K562 (cell line): ENCODE data around the gene IKZF4. TPM values are rescaled to one million over a fixed set of nuclear protein-coding genes. Genes with fewer than 3 reads are reported as not detected.

ENCODE experiments used
- ATAC-seq: fragments of 200-7000 bp; cut with Tn5 transposase; 3 replicates; pipeline ENCODE4 v1.9.1; 2020; ENCODE audit warnings: moderate library complexity
- BruUV-seq: library from RNA; stranded (reverse); fragments of 400-500 nt; replicated peaks from 2 replicates; lab custom pipeline; 2021; lab: Mats Ljungman, UMichigan
- CTCF ChIA-PET: fragments of 300-600 bp; formaldehyde crosslinking; extraction: SDS; loops from one replicate; lab custom pipeline; 2021; ENCODE audit warnings: low intra/inter-chr PET ratio; lab: Yijun Ruan, JAX
- POLR2A ChIA-PET: fragments of 300-600, 350-650 bp; sonication (Branson Sonifier 250); formaldehyde crosslinking; extraction: SDS; loops from one replicate; lab custom pipeline; 2021; ENCODE audit warnings: antibody characterized with exemption, inconsistent platforms; lab: Yijun Ruan, JAX
- DNase-seq, 4 experiments: peaks; one replicate each; pipeline versions ENCODE4 v3.0.0 to v3.0.0-alpha.2; 2011 to 2018; ENCODE audit warnings: low spot score in 3 of 4, mixed read lengths in 3 of 4; ENCODE audit errors: extremely low read depth in 1 of 4
- FAIRE-seq: peaks from 2 replicates; lab custom pipeline; 2011; peaks lifted over from hg19 to GRCh38; lab: Jason Lieb, UNC
- H2AFZ ChIP-seq: 2 replicates; pipeline ENCODE4 v1.6.0; 2011; ENCODE audit warnings: low read depth, low read length, control low read depth, inconsistent platforms
- H3K27ac ChIP-seq: fragments of 200-600 bp; 3 replicates; pipeline ENCODE4 v1.8.0; 2011; ENCODE audit warnings: low read depth, mild to moderate bottlenecking, control low read depth, inconsistent platforms, low read length, moderate library complexity, mixed read lengths; ENCODE audit errors: extremely low read depth
- H3K27me3 ChIP-seq, 2 experiments: fragments of 300-600 bp in 1 of 2; 2 replicates in 1 of 2; 3 replicates in 1 of 2; pipeline versions ENCODE4 v1.6.0 to v1.8.0; 2011; ENCODE audit warnings: inconsistent platforms in 2 of 2, low read length in 2 of 2, mild to moderate bottlenecking in 1 of 2, mixed read lengths in 1 of 2, moderate library complexity in 1 of 2; ENCODE audit not compliant: control insufficient read depth in 2 of 2, insufficient read depth in 2 of 2
- H3K36me3 ChIP-seq: fragments of 300-600 bp; 3 replicates; pipeline ENCODE4 v1.8.0; 2011; ENCODE audit warnings: mild to moderate bottlenecking, low read length, inconsistent platforms; ENCODE audit not compliant: control insufficient read depth, insufficient read depth
- H3K4me1 ChIP-seq, 2 experiments: fragments of 200-600 bp in 1 of 2; replicated peaks in 1 of 2; 2 replicates in 1 of 2; 3 replicates in 1 of 2; pipeline versions ENCODE4 v1.5.1 to v1.8.0; 2011; ENCODE audit warnings: inconsistent platforms in 2 of 2, low read length in 2 of 2, mild to moderate bottlenecking in 1 of 2, mixed read lengths in 1 of 2, moderate library complexity in 1 of 2; ENCODE audit not compliant: control insufficient read depth in 2 of 2, insufficient read depth in 2 of 2
- H3K4me2 ChIP-seq: 2 replicates; pipeline ENCODE4 v1.6.1; 2011; ENCODE audit warnings: low read length, control low read depth, inconsistent platforms, mixed read lengths; ENCODE audit not compliant: insufficient read depth
- H3K4me3 ChIP-seq: fragments of 200-600 bp; sonication (generic), shearing (Covaris generic); 2 replicates; pipeline ENCODE4 v1.5.1; 2016; ENCODE audit warnings: control low read depth, inconsistent platforms
- H3K79me2 ChIP-seq: fragments of 200-600 bp; 3 replicates; pipeline ENCODE4 v1.8.0; 2011; ENCODE audit warnings: low read length, inconsistent platforms; ENCODE audit not compliant: control insufficient read depth, insufficient read depth
- H3K9ac ChIP-seq, 2 experiments: 2 replicates each; pipeline versions ENCODE4 v1.6.0 to v1.6.1; 2011; ENCODE audit warnings: low read depth in 2 of 2, low read length in 2 of 2, control low read depth in 1 of 2, inconsistent platforms in 1 of 2, mild to moderate bottlenecking in 1 of 2, mixed read lengths in 1 of 2; ENCODE audit not compliant: insufficient read depth in 1 of 2
- H3K9me1 ChIP-seq: one replicate; pipeline ENCODE4 v1.6.0; 2011; ENCODE audit warnings: inconsistent platforms, mild to moderate bottlenecking, low read length, moderate library complexity; ENCODE audit not compliant: control insufficient read depth, insufficient read depth
- H3K9me3 ChIP-seq: replicated peaks from 2 replicates; pipeline ENCODE4 v1.5.1; 2011; ENCODE audit warnings: low read depth, low read length, inconsistent platforms; ENCODE audit not compliant: control insufficient read depth, insufficient read depth
- H4K20me1 ChIP-seq: replicated peaks from 2 replicates; pipeline ENCODE4 v1.6.1; 2011; ENCODE audit warnings: low read length, inconsistent platforms, mixed read lengths; ENCODE audit not compliant: control insufficient read depth, insufficient read depth
- CCNT2 ChIP-seq: IDR thresholded peaks from 2 replicates; pipeline ENCODE4 v1.6.1; 2011; ENCODE audit warnings: borderline replicate concordance, low read depth, mild to moderate bottlenecking, moderate library complexity, mixed read lengths, low read length; ENCODE audit not compliant: insufficient read length; ENCODE audit errors: extremely low read depth
- ESRRB ChIP-seq: fragments of 250-450 bp; sonication (Bioruptor Pico); IDR thresholded peaks from 2 replicates; pipeline ENCODE4 v1.5.0; 2020; ENCODE audit warnings: mild to moderate bottlenecking, moderate library complexity, borderline replicate concordance
- GTF2B ChIP-seq: IDR thresholded peaks from 2 replicates; pipeline ENCODE4 v1.6.1; 2011; ENCODE audit not compliant: insufficient read length; ENCODE audit errors: extremely low read depth
- KDM1A ChIP-seq, 2 experiments: fragments of 450-650 bp; IDR thresholded peaks; 2 replicates each; pipeline ENCODE4 v1.6.1; 2016; ENCODE audit warnings: mild to moderate bottlenecking in 2 of 2
- LARP7 ChIP-seq: fragments of 450-650 bp; IDR thresholded peaks from 2 replicates; pipeline ENCODE4 v1.6.1; 2016
- LCOR ChIP-seq: sonication (generic); formaldehyde crosslinking; IDR thresholded peaks from 2 replicates; pipeline ENCODE4 v1.8.0; 2022; ENCODE audit warnings: mild to moderate bottlenecking, missing genetic modification reagents
- LEF1 ChIP-seq: fragments of 450-650 bp; IDR thresholded peaks from 2 replicates; pipeline ENCODE4 v1.6.1; 2016; ENCODE audit warnings: mild to moderate bottlenecking
- SAFB2 ChIP-seq: fragments of 200-400 bp; formaldehyde crosslinking; IDR thresholded peaks from 2 replicates; pipeline ENCODE4 v1.6.1; 2018; ENCODE audit warnings: borderline replicate concordance, low read length, low read depth, moderate library complexity; ENCODE audit not compliant: severe bottlenecking
- ZNF263 ChIP-seq: sonication (generic); formaldehyde crosslinking; IDR thresholded peaks from 2 replicates; pipeline ENCODE4 v1.8.0; 2022; ENCODE audit warnings: mild to moderate bottlenecking, missing genetic modification reagents, borderline replicate concordance
- ZNF77 ChIP-seq: fragments of 250-450 bp; sonication (Bioruptor Pico); IDR thresholded peaks from 2 replicates; pipeline ENCODE4 v1.5.0; 2020
- WGBS: fragments of 100-300 bp; shearing (Covaris generic); methylation state at CpG from one replicate; pipeline ENCODE4 v1.1.6; 2016; ENCODE audit warnings: low coverage, mixed read lengths; ENCODE audit not compliant: insufficient coverage; ENCODE audit errors: missing lambda C conversion rate; 5-methylcytosine and 5-hydroxymethylcytosine counted together
- in situ Hi-C: fragments of 300-500 bp; cut with MboI; formaldehyde crosslinking; loops from 4 replicates; pipeline ENCODE4 v1.15.0; 2018; ENCODE audit warnings: inconsistent platforms, mixed read lengths
- intact Hi-C: fragments of 100-400 bp; cut with micrococcal nuclease; formaldehyde crosslinking; loops from 2 replicates; pipeline ENCODE4 v1.14.2; 2022
- polyA plus RNA-seq, 8 experiments: library from polyadenylated mRNA; depleted of rRNA in 4 of 8; stranded (reverse) in 5 of 8; unstranded in 3 of 8; fragments of >200 nt; fragmentation: Nextera tagmentation in 2 of 8; fragmentation: Illumina TruSeq in 1 of 8; extraction: Ambion mirVana in 2 of 8; extraction: Trizol in 1 of 8; gene quantifications; 2 replicates each; pipeline versions ENCODE4 v1.2.1 to v1.2.3, GENCODE V29; 2011 to 2014; ENCODE audit warnings: inconsistent platforms in 1 of 8, missing spikeins in 1 of 8
- total RNA-seq, 7 experiments: library from RNA; depleted of rRNA in 6 of 7; stranded (reverse); fragments of >200 nt in 6 of 7; fragmentation: Illumina TruSeq in 2 of 7; extraction: Trizol in 2 of 7; gene quantifications; 2 replicates each; pipeline versions ENCODE4 v1.2.1 to v1.2.3, GENCODE V29; 2011 to 2021; ENCODE audit warnings: low replicate concordance in 1 of 7
- TF ChIP-seq, protein P1 (sequence below): sonication (generic); formaldehyde crosslinking; IDR thresholded peaks from 2 replicates; pipeline ENCODE4 v1.9.0; 2022; ENCODE audit warnings: mild to moderate bottlenecking, missing genetic modification reagents

IKZF4 gene
- total and polyA plus RNA-seq, 9 of the 15 experiments (the other 6 are each of a cell fraction or from before 2014, with no cell fraction given), result 1.9 to 16.3 (median 3.6) TPM

- TF ChIP-seq ESRRB (no peak), KDM1A (IDR thresholded peaks at IDR 0.05) (peak in 1 of 2 experiments; percentile 26; a peak in 1 of 4 replicates), ZNF77 (CRISPR knock-in tag) (no peak), LARP7 (no peak), LEF1 (no peak), CCNT2 (no peak), LCOR (CRISPR knock-in tag) (no peak)
Observed at GRCh38 chr12:56080556-56081138, 59.8 kb downstream of the IKZF4 start (continued).

DNA sequence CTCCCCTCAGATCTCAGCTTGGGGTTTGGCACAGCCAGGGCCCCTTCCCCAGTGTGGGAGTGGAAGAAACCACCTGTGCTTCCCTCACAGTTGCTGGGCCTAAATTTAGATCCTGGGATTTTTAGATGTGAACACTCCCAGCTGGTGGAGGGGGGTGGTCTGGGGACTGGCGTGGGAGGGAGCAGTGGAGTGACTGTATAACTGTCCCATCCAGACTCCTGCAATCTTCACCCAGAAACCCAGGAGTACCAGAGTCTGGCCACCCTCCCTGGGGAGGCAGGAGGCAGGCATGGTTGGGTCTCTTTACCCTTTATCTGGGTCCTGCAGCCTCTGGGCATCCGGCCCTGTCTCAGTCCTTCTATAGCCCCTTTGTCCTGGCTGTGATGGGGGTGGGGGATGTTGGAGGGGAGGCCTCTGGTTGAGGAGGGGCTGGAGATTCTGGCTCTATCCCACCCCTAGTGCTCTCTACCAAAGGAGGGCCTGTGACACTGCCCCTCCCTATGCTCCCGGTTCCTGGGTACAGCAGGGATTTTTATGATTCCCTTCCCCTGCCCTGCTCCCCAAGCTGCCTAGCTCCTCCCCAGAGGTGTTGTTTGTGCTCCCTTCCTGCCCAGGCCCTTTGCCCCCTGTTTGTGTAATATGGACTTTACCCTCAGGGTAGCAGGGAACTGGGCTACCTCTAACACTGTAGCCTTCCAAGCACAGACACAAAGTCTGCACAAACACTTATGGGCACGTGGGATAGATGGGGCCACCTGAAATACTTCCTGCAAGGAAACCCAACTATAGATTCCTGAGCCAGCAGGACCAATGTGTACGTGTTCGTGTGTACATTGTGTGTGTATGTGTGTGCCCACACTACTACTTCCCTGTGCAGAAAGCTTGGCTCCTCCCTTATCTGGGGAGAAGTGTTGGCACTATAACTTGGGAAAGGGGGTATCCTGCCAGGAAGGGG lies 60.8 kb downstream of the IKZF4 start:
- H3K36me3 ChIP-seq, result no peaks in the 10 kb centered on the region
- DNase-seq (peak in 1 of 4 experiments; percentile 2), ATAC-seq (no peak), FAIRE-seq (no peak)
- in situ Hi-C loops, result no loop called here
- H3K79me2 ChIP-seq, result no peaks in the 10 kb centered on the region
- 0 out of 3 replicates have a peak overlapping the region, but pooled peaks have one; percentile 19 for H3K27ac ChIP-seq
- H4K20me1 ChIP-seq, result no peaks in the 10 kb centered on the region
- peaks cover 38 to 45% of the 10 kb centered on the region in 2 experiments for H3K4me1 ChIP-seq
- peak overlapping the region; percentile 28; the same call in 1 of the 2 replicates for H2AFZ ChIP-seq
- no TSS peak for BruUV-seq
- no peaks in the 10 kb centered on the region for H3K9me3 ChIP-seq
- H3K4me3 ChIP-seq, result no peak overlapping the region
- H3K27me3 ChIP-seq, result no peaks in the 10 kb centered on the region; a peak in 1 of 5 replicates
- POLR2A ChIA-PET, result interaction anchor here (0.6 to 1.8 kb wide), 5 partner anchors 23 to 1215 kb away, joined by 3 to 10 read pairs (median 4); partner anchors contain the start of genes PA2G4 and ZC3H10
- 48% methylated on average over 6 of the region's 6 CpGs for WGBS
- intact Hi-C loops, result loop anchor here (2.0 kb wide), 1 partner anchor 23 kb away; the partner anchor contains the start of gene PA2G4
- H3K4me2 ChIP-seq, result peak overlapping the region; percentile 15; the same call in 1 of the 2 replicates
- H3K9me1 ChIP-seq, result no peaks in the 10 kb centered on the region
- TF ChIP-seq ZNF263 (CRISPR knock-in tag), result 0 out of 2 replicates have a peak, but pooled peaks have one; percentile 47
- TF ChIP-seq SAFB2, result no peak
- TF ChIP-seq GTF2B, result no peak
- TF ChIP-seq, protein P1, sequence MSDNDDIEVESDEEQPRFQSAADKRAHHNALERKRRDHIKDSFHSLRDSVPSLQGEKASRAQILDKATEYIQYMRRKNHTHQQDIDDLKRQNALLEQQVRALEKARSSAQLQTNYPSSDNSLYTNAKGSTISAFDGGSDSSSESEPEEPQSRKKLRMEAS, result 0 out of 2 replicates have a peak, but pooled peaks have one; percentile 10
- H3K9ac ChIP-seq, result peak overlapping the region in 1 of 2 experiments; percentile 90; a peak in 1 of 4 replicates
- CTCF ChIA-PET, result no interaction called here
